Heart left ventricle (tissue), 16 donors: ENCODE measurements around the gene NUDT5. TPM values are rescaled to one million over a fixed set of nuclear protein-coding genes. Genes with fewer than 3 reads are reported as not detected.

ENCODE experiments used
- ATAC-seq, 4 donors: fragments of 200-7000 bp; cut with Tn5 transposase; one replicate each; pipeline ENCODE4 v1.9.1; 2020 to 2022; ENCODE audit warnings: moderate library complexity in 4 of 4, mild to moderate bottlenecking in 3 of 4, moderate number of reproducible peaks in 1 of 4
- DNase-seq, 5 donors: peaks; one replicate each; pipeline ENCODE4 v3.0.0-alpha.2; 2020
- H3K27ac ChIP-seq, 12 donors: fragments of 200-600 bp; sonication (generic) in 4 of 12; one replicate each; pipeline versions ENCODE4 v1.5.0 to v1.8.0; 2016 to 2022; ENCODE audit warnings: mild to moderate bottlenecking in 2 of 12
- H3K27me3 ChIP-seq, 9 donors: fragments of 200-600 bp; sonication (generic) in 2 of 9; one replicate each; pipeline versions ENCODE4 v1.5.1 to v1.8.0; 2016 to 2022; ENCODE audit warnings: mild to moderate bottlenecking in 3 of 9
- H3K36me3 ChIP-seq, 9 donors: fragments of 200-600 bp; sonication (generic) in 2 of 9; one replicate each; pipeline versions ENCODE4 v1.5.0 to v1.8.0; 2018 to 2022; ENCODE audit warnings: mild to moderate bottlenecking in 2 of 9
- H3K4me1 ChIP-seq, 12 donors: fragments of 200-600 bp; sonication (generic) in 4 of 12; one replicate each; pipeline versions ENCODE4 v1.5.0 to v1.8.0; 2016 to 2022; ENCODE audit warnings: mild to moderate bottlenecking in 3 of 12
- H3K4me3 ChIP-seq, 12 donors: fragments of 200-600 bp; sonication (generic) in 4 of 12; one replicate each; pipeline versions ENCODE4 v1.5.0 to v1.8.0; 2017 to 2022; ENCODE audit warnings: mild to moderate bottlenecking in 9 of 12, moderate library complexity in 4 of 12
- H3K9me3 ChIP-seq, 12 donors: fragments of 200-600 bp; sonication (generic) in 4 of 12; one replicate each; pipeline versions ENCODE4 v1.5.0 to v1.8.0; 2016 to 2022; ENCODE audit warnings: mild to moderate bottlenecking in 1 of 12
- CTCF ChIP-seq, 12 donors: fragments of 200-600 bp; sonication (generic) in 4 of 12; IDR thresholded peaks; one replicate each; pipeline versions ENCODE4 v1.5.0 to v1.8.0; 2018 to 2022; ENCODE audit warnings: antibody characterized with exemption in 12 of 12, mild to moderate bottlenecking in 5 of 12
- POLR2A ChIP-seq, 2 donors: fragments of 450-650 bp; IDR thresholded peaks; one replicate each; pipeline ENCODE4 v1.6.1; 2017; ENCODE audit warnings: antibody characterized with exemption in 2 of 2, mild to moderate bottlenecking in 2 of 2, moderate library complexity in 2 of 2
- WGBS, 4 donors: extraction: QIAGEN DNeasy Blood & Tissue Kit in 2 of 4; methylation state at CpG; one replicate each; pipeline versions ENCODE4 v1.1.5 to v1.1.7; 2013 to 2018; 5-methylcytosine and 5-hydroxymethylcytosine counted together
- intact Hi-C, 10 donors: fragments of 100-400 bp; cut with DNase I; formaldehyde crosslinking; loops; one replicate each; pipeline versions ENCODE4 v1.11.1 to v1.14.2; 2022
- polyA plus RNA-seq, 2 donors: library from polyadenylated mRNA; stranded (reverse); fragments of 200-250 nt; gene quantifications; one replicate each; pipeline ENCODE4 v1.2.3, GENCODE V29; 2013
- total RNA-seq, 9 donors: library from RNA; depleted of rRNA in 2 of 9; stranded (reverse); fragments of >200 nt in 2 of 9; fragmentation: NEBNext Ultra II Directional in 3 of 9; extraction: Animal tissue kit (Norgen Biotek cat#: 25700) in 3 of 9; gene quantifications; one replicate each; pipeline versions ENCODE4 v1.1.0 to v1.2.4, GENCODE V29; 2016 to 2023
- donor health status: ischemic (EF 13 %, LVEDD 7.1; RV severe dilation, severe dysfunction).
- donor health status: healthy with polysubstance abuse.
- donor health status: DM: no; HTN: yes; CAD: no.
- donor health status: DM: no; HTN: no; CAD: no.
- donor health status: ischemic (EF 25% LVEDD 6.9; RV normal size, moderate dysfunction).
- donor health status: ischemic (EF 25% LVEDD 5.7; RV mildly dilated, moderate dysfunction).
- donor health status: healthy.
- donor health status: DM: yes; HTN: yes; CAD: no.
- donor health status: ischemic (EF 35%, LVEDD 5.7; RV mildly dilated, moderate dysfunction).
- donor health status: nonischemic (EF 11% LVEDD 7.7; RV severe dilation, severe dysfunction).
- donor health status: DM: yes; HTN: yes; CAD: no.
- donor health status: PGD.
- donor health status: ischemic (EF 29% LVEDD 5.4; RV normal size, mild dysfunction).
- donor health status: nonischemic (EF 23%, LVEDD 6.1; RV moderate dilation, normal function).

The NUDT5 gene
- total and polyA plus RNA-seq, 11 donors, result 5.0 to 23.3 (median 9.2) TPM

DNA sequence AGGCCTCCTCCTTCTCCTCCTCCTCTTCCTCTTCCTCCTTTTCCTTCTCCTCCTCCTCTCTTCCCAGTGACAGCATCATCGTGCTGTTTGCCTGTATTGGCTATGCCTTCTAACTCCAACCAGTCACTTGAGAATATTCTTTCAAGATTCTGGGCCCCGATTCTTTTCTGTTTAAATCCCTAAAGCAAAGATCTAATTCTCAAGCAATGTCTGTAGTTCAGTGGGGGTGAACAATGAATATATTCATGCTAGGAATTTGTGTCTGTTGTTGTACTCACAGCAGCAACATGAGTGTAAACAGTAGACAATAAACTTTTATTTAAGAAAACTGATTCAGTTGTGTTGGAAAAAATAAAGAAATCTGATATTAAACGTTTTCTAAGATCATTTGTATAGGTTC, 30.7 kb downstream of the NUDT5 start:
- H3K4me3 ChIP-seq, result no peak overlapping the region
- WGBS, 4 donors, result 71 to 82% (median 73%) methylated on average over 3 of the region's 3 CpGs
- TF ChIP-seq CTCF (IDR thresholded peaks at IDR 0.05) (no peak), POLR2A (IDR thresholded peaks at IDR 0.05) (no peak)
- intact Hi-C loops, result no loop called here
- no peaks in the 10 kb centered on the region for H3K9me3 ChIP-seq
- no peaks in the 10 kb centered on the region for H3K27me3 ChIP-seq
- peaks cover 0 to 100% (median 94%) of the 10 kb centered on the region in 9 donors for H3K36me3 ChIP-seq
- no peak overlapping the region for H3K27ac ChIP-seq
- peaks cover 0 to 7% (median 0%) of the 10 kb centered on the region in 12 donors for H3K4me1 ChIP-seq
- DNase-seq (no peak), ATAC-seq (no peak)

GRCh38 chr10:12164085-12164484, 31.6 kb downstream of the NUDT5 start:
- TF ChIP-seq CTCF (IDR thresholded peaks at IDR 0.05) (no peak), POLR2A (IDR thresholded peaks at IDR 0.05) (no peak)
- H3K9me3 ChIP-seq, result no peaks in the 10 kb centered on the region
- no peaks in the 10 kb centered on the region for H3K27me3 ChIP-seq
- DNase-seq, result no peak
- peaks cover 0 to 100% (median 94%) of the 10 kb centered on the region in 9 donors for H3K36me3 ChIP-seq
- H3K4me1 ChIP-seq, result peaks cover 0 to 7% (median 0%) of the 10 kb centered on the region in 12 donors
- no peak for ATAC-seq
- 93 to 94% (median 93%) methylated on average over 11 to 12 of the region's 12 CpGs for WGBS, 4 donors
- no peak overlapping the region for H3K27ac ChIP-seq
- intact Hi-C loops, result no loop called here
- no peak overlapping the region for H3K4me3 ChIP-seq

GRCh38 chr10:12162927-12163326, 32.8 kb downstream of the NUDT5 start:
- H3K9me3 ChIP-seq, result no peaks in the 10 kb centered on the region
- H3K4me1 ChIP-seq, result peaks cover 0 to 7% (median 0%) of the 10 kb centered on the region in 12 donors
- H3K27ac ChIP-seq, result no peak overlapping the region
- ATAC-seq, result no peak
- no peaks in the 10 kb centered on the region for H3K27me3 ChIP-seq
- H3K4me3 ChIP-seq, result no peak overlapping the region
- intact Hi-C loops, result no loop called here
- TF ChIP-seq POLR2A (IDR thresholded peaks at IDR 0.05) (no peak), CTCF (IDR thresholded peaks at IDR 0.05) (no peak)
- DNase-seq, result no peak
- H3K36me3 ChIP-seq, result peaks cover 0 to 100% (median 92%) of the 10 kb centered on the region in 9 donors
- WGBS, 4 donors, result 96 to 99% (median 97%) methylated on average over 6 of the region's 6 CpGs

GRCh38 chr10:12160664-12161063, 35.0 kb downstream of the NUDT5 start:
- no peak for TF ChIP-seq POLR2A (IDR thresholded peaks at IDR 0.05)
- no peak for TF ChIP-seq CTCF (IDR thresholded peaks at IDR 0.05)
- H3K4me1 ChIP-seq, result peaks cover 0 to under 1% (median 0%) of the 10 kb centered on the region in 12 donors
- H3K4me3 ChIP-seq, result no peak overlapping the region
- 95 to 98% (median 96%) methylated on average over 5 of the region's 5 CpGs for WGBS, 4 donors
- no peak for ATAC-seq
- peaks cover 0 to 94% (median 82%) of the 10 kb centered on the region in 9 donors for H3K36me3 ChIP-seq
- no peaks in the 10 kb centered on the region for H3K27me3 ChIP-seq
- no peaks in the 10 kb centered on the region for H3K9me3 ChIP-seq
- no peak for DNase-seq
- intact Hi-C loops, result no loop called here
- no peak overlapping the region for H3K27ac ChIP-seq
